GM12878 (cell line): Measurements from ENCODE around the gene RNASEL. TPM values are rescaled to one million over a fixed set of nuclear protein-coding genes. Genes with fewer than 3 reads are reported as not detected.
A peak's percentile ranks its signal among the peaks of the same experiment; 100 is the strongest.

ENCODE experiments used
- ATAC-seq: fragments of 200-7000 bp; cut with Tn5 transposase; 3 replicates; pipeline ENCODE4 v1.9.1; 2020; ENCODE audit warnings: mild to moderate bottlenecking, moderate library complexity
- BruUV-seq: library from RNA; stranded (reverse); fragments of 400-500 nt; replicated peaks from 2 replicates; lab custom pipeline; 2021; lab: Mats Ljungman, UMichigan
- CTCF ChIA-PET: fragments of 300-600 bp; sonication (Branson Sonifier 250); formaldehyde crosslinking; extraction: SDS; loops from one replicate; lab custom pipeline; 2021; ENCODE audit warnings: inconsistent platforms; lab: Yijun Ruan, JAX
- POLR2A ChIA-PET: fragments of 350-600 bp; formaldehyde crosslinking; extraction: SDS; loops from one replicate; lab custom pipeline; 2021; ENCODE audit warnings: inconsistent platforms; lab: Charles Lee
- RAD21 ChIA-PET: fragments of 300-600 bp; sonication (Branson Sonifier 250); formaldehyde crosslinking; loops from one replicate; lab custom pipeline; 2023; ENCODE audit warnings: antibody characterized with exemption; ENCODE audit not compliant: unreplicated experiment; lab: Charles Lee
- SMC1A ChIA-PET: fragments of 300-600 bp; sonication (Branson Sonifier 250); formaldehyde crosslinking; loops from one replicate; lab custom pipeline; 2023; ENCODE audit not compliant: unreplicated experiment, uncharacterized antibody; lab: Charles Lee
- DNase-seq: peaks from one replicate; pipeline ENCODE4 v3.0.0-alpha.2; 2011; ENCODE audit warnings: low read depth, low spot score
- FAIRE-seq: peaks from 3 replicates; lab custom pipeline; 2011; peaks lifted over from hg19 to GRCh38; lab: Jason Lieb, UNC
- H2AFZ ChIP-seq: 2 replicates; pipeline ENCODE4 v1.6.0; 2011; ENCODE audit warnings: low read depth, low read length, control low read depth; ENCODE audit not compliant: control insufficient read depth
- H3K27ac ChIP-seq: 2 replicates; pipeline ENCODE4 v1.5.1; 2011; ENCODE audit warnings: control low read depth; ENCODE audit not compliant: control insufficient read depth, insufficient read depth
- H3K27me3 ChIP-seq, 2 experiments: replicated peaks in 1 of 2; 2 replicates each; pipeline versions ENCODE4 v1.6.0 to v1.6.1; 2011; ENCODE audit warnings: low read length in 1 of 2; ENCODE audit not compliant: control insufficient read depth in 2 of 2, insufficient read depth in 2 of 2
- H3K36me3 ChIP-seq, 2 experiments: 2 replicates each; pipeline ENCODE4 v1.5.1; 2011; ENCODE audit warnings: low read length in 1 of 2; ENCODE audit not compliant: control insufficient read depth in 2 of 2, insufficient read depth in 2 of 2
- H3K4me1 ChIP-seq: 2 replicates; pipeline ENCODE4 v1.6.1; 2011; ENCODE audit warnings: mild to moderate bottlenecking, low read length, moderate library complexity, mixed read lengths; ENCODE audit not compliant: control insufficient read depth, insufficient read depth
- H3K4me2 ChIP-seq: 2 replicates; pipeline ENCODE4 v1.6.0; 2011; ENCODE audit warnings: control low read depth; ENCODE audit not compliant: control insufficient read depth, insufficient read depth
- H3K4me3 ChIP-seq: fragments of 200-600 bp; sonication (generic); 2 replicates; pipeline ENCODE4 v1.5.1; 2016
- H3K79me2 ChIP-seq: 2 replicates; pipeline ENCODE4 v1.6.0; 2011; ENCODE audit warnings: low read length; ENCODE audit not compliant: control insufficient read depth, insufficient read depth
- H3K9ac ChIP-seq: 2 replicates; pipeline ENCODE4 v1.8.0; 2011; ENCODE audit warnings: low read length, control low read depth, mixed read lengths; ENCODE audit not compliant: control insufficient read depth, insufficient read depth
- H3K9me3 ChIP-seq: replicated peaks from 3 replicates; pipeline ENCODE4 v1.5.1; 2011; ENCODE audit warnings: mild to moderate bottlenecking, low read length; ENCODE audit not compliant: control insufficient read depth, insufficient read depth
- H4K20me1 ChIP-seq: 2 replicates; pipeline ENCODE4 v1.6.0; 2011; ENCODE audit not compliant: control insufficient read depth, insufficient read depth
- CHD1 ChIP-seq: IDR thresholded peaks from 2 replicates; pipeline ENCODE4 v1.6.1; 2012; ENCODE audit warnings: low read depth, low read length, improper control_type of control experiment
- EED ChIP-seq: sonication (generic); IDR thresholded peaks from 2 replicates; pipeline ENCODE4 v1.6.1; 2016; ENCODE audit warnings: antibody characterized with exemption, low read depth
- PAX8 ChIP-seq: fragments of 450-650 bp; IDR thresholded peaks from 2 replicates; pipeline ENCODE4 v1.6.1; 2017; ENCODE audit warnings: mild to moderate bottlenecking, moderate library complexity
- RELA ChIP-seq: fragments of 450-650 bp; IDR thresholded peaks from 2 replicates; pipeline ENCODE4 v1.8.0; 2014; ENCODE audit warnings: borderline replicate concordance; ENCODE audit not compliant: partially characterized antibody
- SP1 ChIP-seq: IDR thresholded peaks from one replicate; pipeline ENCODE4 v1.6.1; 2011; ENCODE audit warnings: low read depth, low read length
- SUZ12 ChIP-seq: fragments of 200-600 bp; sonication (generic); IDR thresholded peaks from one replicate; pipeline ENCODE4 v1.6.1; 2018; ENCODE audit warnings: antibody characterized with exemption, mild to moderate bottlenecking; ENCODE audit not compliant: unreplicated experiment
- TAF1 ChIP-seq: IDR thresholded peaks from 2 replicates; pipeline ENCODE4 v1.6.1; 2011; ENCODE audit warnings: mild to moderate bottlenecking, low read depth, low read length, borderline replicate concordance
- TARDBP ChIP-seq: IDR thresholded peaks from 2 replicates; pipeline ENCODE4 v1.6.1; 2016; ENCODE audit warnings: borderline replicate concordance
- WGBS: methylation state at CpG from one replicate; pipeline ENCODE4 v1.1.6; 2016; ENCODE audit warnings: low lambda C conversion rate; ENCODE audit not compliant: insufficient replicate concordance, insufficient coverage; ENCODE audit errors: missing lambda C conversion rate; 5-methylcytosine and 5-hydroxymethylcytosine counted together
- in situ Hi-C: fragments of 300-500 bp; cut with MboI; formaldehyde crosslinking; loops from 9 replicates; pipeline ENCODE4 v1.14.3; 2018; ENCODE audit warnings: mixed read lengths
- intact Hi-C: fragments of 100-400 bp; cut with micrococcal nuclease; formaldehyde crosslinking; loops from one replicate; pipeline ENCODE4 v1.14.2; 2022; ENCODE audit not compliant: unreplicated experiment
- polyA plus RNA-seq, 11 experiments: library from polyadenylated mRNA; depleted of rRNA in 4 of 11; unstranded in 6 of 11; stranded (reverse) in 5 of 11; fragments of >200 nt; fragmentation: Nextera tagmentation in 4 of 11; fragmentation: Illumina TruSeq in 1 of 11; extraction: Ambion mirVana in 4 of 11; extraction: Trizol in 1 of 11; gene quantifications; 1 replicate in 1 of 11; 2 replicates in 10 of 11; pipeline versions ENCODE4 v1.2.1 to v1.2.3, GENCODE V29; 2011 to 2016; ENCODE audit warnings: inconsistent platforms in 2 of 11, missing spikeins in 2 of 11, low read depth in 1 of 11
- total RNA-seq, 4 experiments: library from RNA; depleted of rRNA in 3 of 4; stranded (reverse); fragments of >200 nt in 3 of 4; fragmentation: Illumina TruSeq in 1 of 4; extraction: Trizol in 1 of 4; gene quantifications; 2 replicates each; pipeline versions ENCODE4 v1.2.1 to v1.2.3, GENCODE V29; 2013 to 2021

RNASEL gene
- total and polyA plus RNA-seq, 10 of the 15 experiments (the other 5 are each of a cell fraction or from before 2014, with no cell fraction given) = 3.0 to 10.8 (median 5.0) TPM

DNA sequence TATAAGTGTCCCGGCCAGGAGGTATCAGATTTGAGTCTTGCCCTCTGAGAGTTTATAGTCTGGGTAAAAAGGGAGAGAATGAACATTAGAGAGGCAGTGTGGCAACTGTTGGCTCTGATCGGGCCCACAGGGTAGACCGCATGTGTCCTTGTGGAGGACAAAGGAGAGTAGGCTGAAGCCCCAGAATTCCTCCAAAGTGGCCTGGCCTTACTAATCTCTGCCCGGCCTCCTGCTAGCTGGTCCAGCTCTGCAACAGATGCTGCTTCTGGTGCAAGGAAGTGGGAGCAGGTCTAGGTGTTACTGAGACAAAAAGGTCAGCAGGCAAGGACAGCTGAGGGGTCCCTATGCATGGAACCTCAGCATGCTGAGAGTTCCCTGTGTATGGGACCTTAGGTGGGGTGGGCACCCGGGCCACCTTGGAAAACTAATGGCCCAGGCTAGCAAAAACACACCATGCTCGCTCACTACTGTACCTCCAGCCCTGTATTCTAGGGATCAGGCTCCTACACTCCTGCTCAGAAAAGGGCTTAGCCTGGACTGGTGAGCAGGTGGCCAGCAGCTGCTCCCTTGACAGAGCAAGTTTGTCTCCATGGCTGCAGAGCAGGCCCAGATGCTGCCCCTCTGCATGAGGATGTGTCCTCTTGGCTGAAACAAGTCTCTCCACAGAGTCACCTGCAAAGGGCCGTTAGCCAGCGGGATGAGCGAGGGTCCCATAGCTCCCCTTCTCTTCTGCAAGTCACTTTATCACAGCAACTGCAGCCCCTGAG, 45.4 kb upstream of the RNASEL start:
- Histone ChIP-seq H3K27ac (no peak overlapping the region), H2AFZ (no peak overlapping the region), H3K9me3 (no peaks in the 10 kb centered on the region), H3K4me2 (no peak overlapping the region), H3K4me3 (no peak overlapping the region), H3K36me3 (no peaks in the 10 kb centered on the region), H3K79me2 (no peaks in the 10 kb centered on the region), H3K4me1 (peaks cover 28% of the 10 kb centered on the region), H3K9ac (no peak overlapping the region), H3K27me3 (no peaks in the 10 kb centered on the region), H4K20me1 (no peaks in the 10 kb centered on the region)
- in situ Hi-C loops (no loop called here), intact Hi-C loops (loop anchor here (5.0 kb wide), 1 partner anchor 43 kb away; no protein-coding TSS in a partner anchor)
- SMC1A ChIA-PET = interaction anchor here (0.8 to 14.8 kb wide), 6 partner anchors 10 to 148 kb away, joined by 5 to 238 read pairs (median 42); partner anchors contain the start of gene RGS16
- WGBS = 81% methylated on average over 9 of the region's 9 CpGs
- no peak for DNase-seq
- no TSS peak for BruUV-seq
- POLR2A ChIA-PET = interaction anchor here (1.5 kb wide), 1 partner anchor 10 kb away, joined by 3 read pairs; no protein-coding TSS in a partner anchor
- TF ChIP-seq PAX8 (no peak), RELA (no peak)
- CTCF ChIA-PET = interaction anchor here (1.3 kb wide), 1 partner anchor 10 kb away, joined by 5 read pairs; no protein-coding TSS in a partner anchor
- no peak for FAIRE-seq
- RAD21 ChIA-PET = interaction anchor here (1.6 kb wide), 1 partner anchor 46 kb away, joined by 3 read pairs; no protein-coding TSS in a partner anchor
- ATAC-seq = no peak

DNA sequence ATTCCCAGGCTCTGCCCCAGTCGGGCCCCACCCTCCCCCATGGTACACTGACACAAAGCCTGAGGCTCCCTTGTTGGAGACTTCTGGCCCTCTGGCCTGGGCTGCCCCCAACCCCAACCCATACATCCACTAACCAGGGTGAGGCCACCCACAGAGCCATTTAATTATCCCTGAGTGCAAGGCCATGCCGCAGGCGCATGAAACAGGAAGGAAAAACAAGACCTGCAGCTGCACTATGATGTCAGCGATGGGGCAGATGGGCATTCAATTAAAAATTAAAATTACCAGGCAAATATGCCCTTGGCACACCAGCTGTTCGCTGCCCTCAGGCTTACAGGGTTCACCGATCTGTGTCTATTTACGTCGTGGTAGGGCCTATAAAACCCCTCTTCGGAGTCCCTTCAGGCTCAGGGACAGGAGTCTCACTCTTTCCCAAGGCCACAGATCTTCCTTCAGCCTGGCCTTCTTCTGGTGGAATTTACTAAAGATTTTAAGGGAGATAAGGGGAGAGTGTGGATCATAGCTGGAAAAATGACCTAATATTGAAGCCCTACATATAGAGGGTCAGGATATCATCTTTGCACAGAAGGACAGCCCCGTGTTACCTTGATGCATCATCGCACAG, 44.7 kb upstream of the RNASEL start:
- ATAC-seq (no peak), FAIRE-seq (no peak), DNase-seq (no peak)
- in situ Hi-C loops = no loop called here
- 77% methylated on average over 10 of the region's 11 CpGs for WGBS
- TF ChIP-seq EED (0 out of 2 replicates have a peak, but pooled peaks have one; percentile 10), CHD1 (no peak), TAF1 (no peak), SUZ12 (no peak), TARDBP (no peak), SP1 (no peak)
- no peaks in the 10 kb centered on the region for H4K20me1 ChIP-seq
- intact Hi-C loops = loop anchor here (5.0 kb wide), 1 partner anchor 44 kb away; no protein-coding TSS in a partner anchor
- H3K9me3 ChIP-seq = no peaks in the 10 kb centered on the region
- H3K27ac ChIP-seq = no peak overlapping the region
- ChIA-PET RAD21 (interaction anchor here (1.4 to 2.1 kb wide), 4 partner anchors 10 to 33 kb away, joined by 3 to 14 read pairs (median 6); no protein-coding TSS in a partner anchor), POLR2A (interaction anchor here (1.5 to 2.2 kb wide), 3 partner anchors 10 to 43 kb away, joined by 3 to 13 read pairs (median 5); no protein-coding TSS in a partner anchor), SMC1A (interaction anchor here (0.7 to 14.8 kb wide), 8 partner anchors 12 to 149 kb away, joined by 3 to 238 read pairs (median 10); partner anchors contain the start of gene RGS16), CTCF (interaction anchor here (0.9 to 2.2 kb wide), 6 partner anchors 8 to 149 kb away, joined by 3 to 13 read pairs (median 5); no protein-coding TSS in a partner anchor)
- no peak overlapping the region for H3K4me2 ChIP-seq
- H3K4me3 ChIP-seq = no peak overlapping the region
- no peak overlapping the region for H3K9ac ChIP-seq
- no peaks in the 10 kb centered on the region for H3K27me3 ChIP-seq
- no peak overlapping the region for H2AFZ ChIP-seq
- no peaks in the 10 kb centered on the region for H3K79me2 ChIP-seq
- H3K36me3 ChIP-seq = no peaks in the 10 kb centered on the region
- peaks cover 33% of the 10 kb centered on the region for H3K4me1 ChIP-seq
- no TSS peak for BruUV-seq
